ENCODE measurements around the gene LAMA1. TPM values are rescaled to one million over a fixed set of nuclear protein-coding genes. Genes with fewer than 3 reads are reported as not detected.

LAMA1 gene
- total and polyA plus RNA-seq, 2 donors (not counting 3 experiments of a cell fraction or from before 2014, with no cell fraction given): 0.04 TPM; not detected in 1

- H3K4me3 ChIP-seq (replicated peaks in 1 of 3; ENCODE audit: insufficient read depth in 1 of 3, low read depth in 1 of 3, low read length in 3 of 3): no peak overlapping the region
- FAIRE-seq (no peak), DNase-seq (ENCODE audit: low read depth, low spot score) (no peak)
- POLR2A ChIA-PET: no interaction called here
- H3K27ac ChIP-seq (ENCODE audit: insufficient read depth, low read depth, low read length): no peak overlapping the region
- dilution Hi-C loops (cut with MboI; ENCODE audit: extremely low pct_ligation_motif_present, low sequenced_read_pairs): no loop called here
- no peaks in the 10 kb centered on the region for H3K9me1 ChIP-seq (replicated peaks; ENCODE audit: control insufficient read depth, extremely low read depth, insufficient read depth, low read length)
- no peak overlapping the region for H3K4me2 ChIP-seq (ENCODE audit: insufficient read depth, low read length)
- no peak overlapping the region for H2AFZ ChIP-seq (ENCODE audit: low read depth, low read length)
- no peak overlapping the region for H3K9ac ChIP-seq (replicated peaks; ENCODE audit: extremely low read depth, insufficient read depth, low read length)
- CTCF ChIA-PET: no interaction called here
- H3K9me3 ChIP-seq (replicated peaks; ENCODE audit: control insufficient read depth, insufficient read depth, low read length): no peaks in the 10 kb centered on the region
- intact Hi-C loops (cut with micrococcal nuclease): no loop called here
- H3K27me3 ChIP-seq (ENCODE audit: control insufficient read depth in 2 of 2, insufficient read depth in 2 of 2, low read length in 2 of 2): no peaks in the 10 kb centered on the region
- no TSS peak for BruUV-seq (replicated peaks)
- no peaks in the 10 kb centered on the region for H3K4me1 ChIP-seq (ENCODE audit: control insufficient read depth, extremely low read depth, insufficient read depth, low read length)
- no peaks in the 10 kb centered on the region for H3K36me3 ChIP-seq (ENCODE audit: control insufficient read depth in 2 of 2, extremely low read depth in 1 of 2, insufficient read depth in 2 of 2, low read length in 2 of 2)
- TF ChIP-seq FOS (IDR thresholded peaks at IDR 0.05; ENCODE audit: borderline replicate concordance, insufficient read depth, low read length) (no peak), MYC (IDR thresholded peaks at IDR 0.05; ENCODE audit: low read depth, low read length) (no peak), JUN (IDR thresholded peaks at IDR 0.05; ENCODE audit: borderline replicate concordance, insufficient read depth, insufficient read length, low read depth) (no peak), EZH2 (IDR thresholded peaks at IDR 0.05; ENCODE audit: borderline replicate concordance, low read depth, low read length, severe bottlenecking) (no peak), POLR2A (IDR thresholded peaks at IDR 0.05; ENCODE audit: low read depth, low read length) (no peak), GATA2 (IDR thresholded peaks at IDR 0.05; ENCODE audit: insufficient read depth, insufficient read length, low read depth, low read length) (no peak), MAX (IDR thresholded peaks at IDR 0.05; ENCODE audit: insufficient read depth, insufficient read length) (no peak), CTCF (IDR thresholded peaks at IDR 0.05; ENCODE audit: extremely low read depth in 1 of 2, insufficient read depth in 1 of 2, low read depth in 1 of 2, low read length in 2 of 2) (no peak)
- no peaks in the 10 kb centered on the region for H3K79me2 ChIP-seq (ENCODE audit: control insufficient read depth, insufficient read depth, low read length)
- H4K20me1 ChIP-seq (replicated peaks; ENCODE audit: control insufficient read depth, extremely low read depth, insufficient read depth, low read length): no peaks in the 10 kb centered on the region
Observed at GRCh38 chr18:7139409-7139808, 21.8 kb upstream of the LAMA1 start.

Measured in endothelial cell of umbilical vein (primary cell).